ENCODE measurements around the gene FBXO34.

DNA sequence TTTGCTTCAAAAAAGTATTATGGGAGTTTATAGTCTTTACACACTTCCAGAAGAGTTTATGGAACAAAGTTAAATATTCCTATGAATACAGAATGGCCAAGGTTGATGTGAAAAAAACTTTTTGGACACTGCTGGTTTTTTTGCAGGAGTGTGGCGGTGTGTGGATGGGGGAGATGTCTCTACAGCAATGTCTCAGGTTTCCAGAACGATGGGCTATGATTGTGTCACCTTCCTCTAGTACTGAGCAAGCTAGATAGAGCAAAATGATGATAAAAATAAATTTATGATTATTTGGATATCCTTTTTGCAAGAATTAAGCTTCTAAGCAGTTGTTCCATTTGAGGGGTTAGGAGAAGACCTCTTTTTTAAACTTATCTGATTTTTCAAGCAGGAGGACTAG lies 37.9 kb downstream of the FBXO34 start:
- no peak for TF ChIP-seq POLR2A (IDR thresholded peaks at IDR 0.05)
- TF ChIP-seq, protein P1, sequence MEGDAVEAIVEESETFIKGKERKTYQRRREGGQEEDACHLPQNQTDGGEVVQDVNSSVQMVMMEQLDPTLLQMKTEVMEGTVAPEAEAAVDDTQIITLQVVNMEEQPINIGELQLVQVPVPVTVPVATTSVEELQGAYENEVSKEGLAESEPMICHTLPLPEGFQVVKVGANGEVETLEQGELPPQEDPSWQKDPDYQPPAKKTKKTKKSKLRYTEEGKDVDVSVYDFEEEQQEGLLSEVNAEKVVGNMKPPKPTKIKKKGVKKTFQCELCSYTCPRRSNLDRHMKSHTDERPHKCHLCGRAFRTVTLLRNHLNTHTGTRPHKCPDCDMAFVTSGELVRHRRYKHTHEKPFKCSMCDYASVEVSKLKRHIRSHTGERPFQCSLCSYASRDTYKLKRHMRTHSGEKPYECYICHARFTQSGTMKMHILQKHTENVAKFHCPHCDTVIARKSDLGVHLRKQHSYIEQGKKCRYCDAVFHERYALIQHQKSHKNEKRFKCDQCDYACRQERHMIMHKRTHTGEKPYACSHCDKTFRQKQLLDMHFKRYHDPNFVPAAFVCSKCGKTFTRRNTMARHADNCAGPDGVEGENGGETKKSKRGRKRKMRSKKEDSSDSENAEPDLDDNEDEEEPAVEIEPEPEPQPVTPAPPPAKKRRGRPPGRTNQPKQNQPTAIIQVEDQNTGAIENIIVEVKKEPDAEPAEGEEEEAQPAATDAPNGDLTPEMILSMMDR (IDR thresholded peaks at IDR 0.05): no peak

All from thyroid gland (tissue), 4 donors.